GM12892 (cell line): Measurements from ENCODE around the gene COL8A2.

Experiments used
- POLR2A ChIP-seq: IDR thresholded peaks from 2 replicates; pipeline ENCODE4 v1.6.1; 2011; ENCODE audit warnings: low read depth, low read length, control low read depth
- TAF1 ChIP-seq: IDR thresholded peaks from 2 replicates; pipeline ENCODE4 v1.6.1; 2011; ENCODE audit warnings: low read depth, mild to moderate bottlenecking, control low read depth, low read length, borderline replicate concordance

DNA sequence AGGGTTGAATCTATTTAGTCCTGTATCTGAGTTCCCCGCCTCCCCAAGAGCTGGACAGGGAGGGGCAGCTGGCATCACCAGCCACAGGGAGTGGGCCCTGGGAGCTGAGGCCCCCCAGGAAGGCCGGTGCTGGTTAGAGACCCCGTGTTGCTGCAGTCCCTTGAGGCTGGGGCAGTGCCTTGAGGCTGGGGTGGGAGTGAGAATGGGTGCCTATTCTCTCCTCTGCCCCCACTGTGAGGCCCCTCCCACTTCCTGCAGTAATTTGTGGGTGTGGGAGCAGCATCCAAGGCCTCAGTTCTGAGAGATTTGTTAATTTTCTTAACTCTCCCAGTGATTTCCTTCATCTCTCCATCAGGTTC lies 26.8 kb upstream of the COL8A2 start:
- no peak for TF ChIP-seq POLR2A
- no peak for TF ChIP-seq TAF1
